Measurements from ENCODE around the gene ARHGAP6. TPM values are rescaled to one million over a fixed set of nuclear protein-coding genes. Genes with fewer than 3 reads are reported as not detected.

ARHGAP6 gene
- total RNA-seq, 1 experiment from 2014 or later = 0.07 TPM

- Histone ChIP-seq H2AK5ac (ENCODE audit: insufficient read length, low read length) (no peak overlapping the region), H4K8ac (replicated peaks; ENCODE audit: insufficient read length, low read depth, low read length) (no peak overlapping the region), H3K27me3 (ENCODE audit: insufficient read depth, low read length) (peaks cover 45% of the 10 kb centered on the region), H4K5ac (ENCODE audit: insufficient read length, low read depth, low read length) (no peak overlapping the region), H4K20me1 (ENCODE audit: control insufficient read depth, insufficient read depth, insufficient read length) (no peaks in the 10 kb centered on the region), H3K9me3 (ENCODE audit: control insufficient read depth, low read depth, low read length) (no peaks in the 10 kb centered on the region), H2BK120ac (ENCODE audit: low read depth, low read length, poor library complexity, severe bottlenecking) (no peak overlapping the region), H3K4ac (ENCODE audit: low read depth, low read length) (no peak overlapping the region), H3K18ac (ENCODE audit: insufficient read length, low read depth, low read length) (no peak overlapping the region), H3K9ac (ENCODE audit: extremely low read depth, insufficient read length, low read length) (no peak overlapping the region), H3K4me2 (ENCODE audit: insufficient read depth, insufficient read length, low read length) (peak overlapping the region; percentile 75), H4K91ac (ENCODE audit: insufficient read length, low read depth, low read length) (no peak overlapping the region), H3K23ac (ENCODE audit: insufficient read length, low read depth, low read length) (no peak overlapping the region), H3T11ph (ENCODE audit: low read length) (no peak overlapping the region), H3K56ac (ENCODE audit: insufficient read length, low read depth, low read length) (no peak overlapping the region), H2BK20ac (ENCODE audit: low read depth, low read length, poor library complexity, severe bottlenecking) (no peak overlapping the region), H2BK12ac (ENCODE audit: insufficient read length, low read depth, low read length) (no peak overlapping the region), H3K4me1 (ENCODE audit: insufficient read depth, low read length) (no peaks in the 10 kb centered on the region), H3K79me2 (ENCODE audit: insufficient read depth, low read length) (no peaks in the 10 kb centered on the region), H2BK15ac (ENCODE audit: low read depth, low read length) (no peak overlapping the region), H2BK5ac (ENCODE audit: insufficient read length, low read length) (no peak overlapping the region), H3K27ac (ENCODE audit: insufficient read length, low read depth, low read length) (no peak overlapping the region), H3K14ac (ENCODE audit: insufficient read depth, low read length) (no peak overlapping the region), H3K23me2 (ENCODE audit: insufficient read length, low read depth, low read length, poor library complexity, severe bottlenecking) (peaks cover 19% of the 10 kb centered on the region), H2AFZ (ENCODE audit: low read length) (no peak overlapping the region), H3K79me1 (ENCODE audit: insufficient read depth, low read depth, low read length, poor library complexity, severe bottlenecking) (no peaks in the 10 kb centered on the region)
- Mint-ChIP-seq H3K9me3 (peaks cover 69 to 76% of the 10 kb centered on the region in 2 experiments), H3K27me3 (ENCODE audit: low read depth) (peaks cover 98% of the 10 kb centered on the region), H3K4me1 (peaks cover 3 to 11% of the 10 kb centered on the region in 2 experiments; a peak in 2 of 4 replicates), H3K4me3 (peak overlapping the region; percentile 61 to 77; a peak in 4 of 5 replicates), H3K27ac (no peak overlapping the region), H3K36me3 (ENCODE audit: insufficient read depth in 1 of 3, low read depth in 3 of 3) (no peaks in the 10 kb centered on the region)
- no CpG with 5 or more reads among the region's 6 CpGs for WGBS (ENCODE audit: extremely low coverage, insufficient read length, low lambda C conversion rate)
- no peak for DNase-seq
- no peak; the same call in 2 of the 3 replicates for TF ChIP-seq CTCF (conservative IDR thresholded peaks at IDR 0.05)
These were observed 1.9 kb downstream of the ARHGAP6 start for GRCh38 chrX:11663875-11664210.

Measured in H9 (cell line).